Stomach (tissue), 9 donors: Measurements from ENCODE around the gene PDLIM3. TPM values are rescaled to one million over a fixed set of nuclear protein-coding genes. Genes with fewer than 3 reads are reported as not detected.

Experiments used
- DNase-seq, 2 donors: peaks; one replicate each; pipeline versions ENCODE4 v3.0.0 to v3.0.0-alpha.2; 2013 to 2019
- H3K27ac ChIP-seq, 5 donors: fragments of 200-600 bp in 4 of 5; sonication (generic) in 4 of 5; one replicate each; pipeline ENCODE4 v1.5.1; 2013 to 2019; ENCODE audit warnings: mild to moderate bottlenecking in 1 of 5, moderate library complexity in 1 of 5
- H3K27me3 ChIP-seq, 3 donors: fragments of 200-600 bp; sonication (generic); one replicate each; pipeline ENCODE4 v1.5.1; 2017 to 2019; ENCODE audit warnings: mixed run types in 1 of 3
- H3K36me3 ChIP-seq, 4 donors: fragments of 200-600 bp; sonication (generic); 1 replicate in 3 of 4; 2 replicates in 1 of 4; pipeline ENCODE4 v1.5.1; 2016 to 2019
- H3K4me1 ChIP-seq, 4 donors: fragments of 200-600 bp; sonication (generic); one replicate each; pipeline ENCODE4 v1.5.1; 2016 to 2019
- H3K4me3 ChIP-seq, 4 donors: fragments of 200-600 bp; sonication (generic) in 3 of 4; one replicate each; pipeline ENCODE4 v1.5.1; 2016 to 2019; ENCODE audit warnings: mild to moderate bottlenecking in 1 of 4
- H3K9me3 ChIP-seq, 4 donors: fragments of 200-600 bp; sonication (generic); one replicate each; pipeline ENCODE4 v1.5.1; 2016 to 2019
- CTCF ChIP-seq, 7 experiments: fragments of 450-650 bp in 4 of 7; fragments of 200-600 bp in 3 of 7; sonication (generic) in 3 of 7; IDR thresholded peaks; one replicate each; pipeline ENCODE4 v1.5.1; 2016 to 2019; ENCODE audit warnings: antibody characterized with exemption in 7 of 7, control low read depth in 2 of 7, mild to moderate bottlenecking in 1 of 7
- EP300 ChIP-seq: sonication (generic); formaldehyde crosslinking; IDR thresholded peaks from one replicate; pipeline ENCODE4 v1.6.1; 2017; ENCODE audit warnings: antibody characterized with exemption
- POLR2A ChIP-seq, 4 donors: fragments of 450-650 bp; IDR thresholded peaks; one replicate each; pipeline ENCODE4 v1.6.1; 2016; ENCODE audit warnings: antibody characterized with exemption in 4 of 4, control low read depth in 2 of 4, mild to moderate bottlenecking in 1 of 4, moderate library complexity in 1 of 4
- POLR2AphosphoS5 ChIP-seq, 3 donors: sonication (generic); formaldehyde crosslinking; IDR thresholded peaks; one replicate each; pipeline ENCODE4 v1.6.1; 2016; ENCODE audit warnings: antibody characterized with exemption in 3 of 3
- WGBS, 5 donors: extraction: QIAGEN DNeasy Blood & Tissue Kit in 3 of 5; methylation state at CpG; one replicate each; pipeline versions ENCODE4 v1.1.5 to v1.1.7; 2013 to 2018; 5-methylcytosine and 5-hydroxymethylcytosine counted together
- intact Hi-C: fragments of 100-400 bp; cut with DNase I; formaldehyde crosslinking; loops from one replicate; pipeline ENCODE4 v1.15.1; 2023; ENCODE audit warnings: low total_unique reads
- polyA plus RNA-seq, 3 donors: library from polyadenylated mRNA; stranded (reverse); fragments of 200-250 nt; gene quantifications; one replicate each; pipeline ENCODE4 v1.2.3, GENCODE V29; 2013
- total RNA-seq, 5 donors: library from RNA; depleted of rRNA; stranded (reverse); fragments of >200 nt; gene quantifications; one replicate each; pipeline versions ENCODE4 v1.1.0 to v1.2.3, GENCODE V29; 2014 to 2016
- donor health status: healthy with polysubstance abuse.
- donor health status: Bipolar disorder and iron deficiency.
- donor health status: healthy.

PDLIM3 gene
- total and polyA plus RNA-seq, 8 donors = 73.9 to 755 (median 108) TPM

GRCh38 chr4:185467101-185467500, 68.2 kb downstream of the PDLIM3 start:
- Histone ChIP-seq H3K4me1 (peaks cover 0 to 32% (median 18%) of the 10 kb centered on the region in 4 donors), H3K4me3 (no peak overlapping the region), H3K27me3 (no peaks in the 10 kb centered on the region), H3K9me3 (no peaks in the 10 kb centered on the region), H3K36me3 (no peaks in the 10 kb centered on the region), H3K27ac (no peak overlapping the region)
- WGBS, 5 donors = 57 to 84% (median 71%) methylated on average over 4 of the region's 4 CpGs
- DNase-seq = no peak
- TF ChIP-seq EP300 = no peak
- TF ChIP-seq CTCF (IDR thresholded peaks at IDR 0.05) = no peak
- no peak for TF ChIP-seq POLR2AphosphoS5 (IDR thresholded peaks at IDR 0.05)
- no peak for TF ChIP-seq POLR2A (IDR thresholded peaks at IDR 0.05)
- intact Hi-C loops = no loop called here

DNA sequence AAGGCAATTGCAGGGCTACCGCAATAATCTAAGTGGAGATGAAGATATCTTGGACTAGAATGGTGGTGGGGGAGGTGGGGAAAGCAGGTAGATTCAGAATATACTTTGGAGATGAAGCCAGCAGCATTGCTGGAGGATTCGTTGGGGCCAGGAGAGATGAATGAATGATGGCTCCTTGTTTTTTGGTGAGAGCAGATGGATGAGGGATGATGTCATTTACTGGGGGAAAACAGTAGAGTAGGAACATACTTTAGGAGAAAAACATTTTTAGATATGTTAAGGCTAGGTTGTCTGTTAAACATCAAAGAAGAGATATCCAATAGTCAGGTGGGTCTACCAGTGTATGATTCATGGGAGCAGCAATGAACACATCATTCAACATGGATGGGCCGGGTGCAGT, 69.6 kb downstream of the PDLIM3 start:
- no peak for DNase-seq
- no peak overlapping the region for H3K27ac ChIP-seq
- TF ChIP-seq POLR2AphosphoS5 (IDR thresholded peaks at IDR 0.05) (no peak), POLR2A (IDR thresholded peaks at IDR 0.05) (no peak), EP300 (no peak), CTCF (IDR thresholded peaks at IDR 0.05) (no peak)
- no peaks in the 10 kb centered on the region for H3K27me3 ChIP-seq
- peaks cover 0 to 26% (median 11%) of the 10 kb centered on the region in 4 donors for H3K4me1 ChIP-seq
- no peak overlapping the region for H3K4me3 ChIP-seq
- no peaks in the 10 kb centered on the region for H3K36me3 ChIP-seq
- intact Hi-C loops = no loop called here
- H3K9me3 ChIP-seq = no peaks in the 10 kb centered on the region
- 61 to 78% (median 74%) methylated on average over 3 of the region's 3 CpGs for WGBS, 5 donors

DNA sequence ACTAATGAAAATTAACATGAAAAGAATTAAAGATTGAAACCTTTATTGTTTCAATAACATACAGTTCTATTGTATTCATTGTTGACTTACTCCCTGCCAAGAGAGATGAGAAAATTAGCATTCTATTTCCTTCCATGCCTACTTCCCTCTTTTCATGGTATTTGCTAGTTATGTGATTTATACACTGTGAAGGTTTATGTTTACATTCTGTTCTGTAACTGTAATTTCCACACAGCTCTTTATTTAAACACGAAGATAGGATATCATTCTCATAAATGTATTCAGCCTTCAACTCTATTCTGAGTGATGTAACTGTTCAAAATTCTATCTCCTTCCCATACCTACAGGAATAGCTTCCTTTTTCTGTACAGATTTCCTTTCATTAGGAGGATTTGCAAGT, 70.4 kb downstream of the PDLIM3 start:
- Histone ChIP-seq H3K4me1 (peaks cover 0 to 18% (median 7%) of the 10 kb centered on the region in 4 donors), H3K9me3 (no peaks in the 10 kb centered on the region), H3K27ac (no peak overlapping the region), H3K4me3 (no peak overlapping the region), H3K36me3 (peaks cover 0 to 2% (median 0%) of the 10 kb centered on the region in 4 donors), H3K27me3 (no peaks in the 10 kb centered on the region)
- no peak for DNase-seq
- intact Hi-C loops = no loop called here
- TF ChIP-seq POLR2A (IDR thresholded peaks at IDR 0.05) (no peak), POLR2AphosphoS5 (IDR thresholded peaks at IDR 0.05) (no peak), EP300 (no peak), CTCF (IDR thresholded peaks at IDR 0.05) (no peak)
- WGBS, 5 donors = 2 to 10% (median 4%) methylated on average over 1 of the region's 1 CpG

DNA sequence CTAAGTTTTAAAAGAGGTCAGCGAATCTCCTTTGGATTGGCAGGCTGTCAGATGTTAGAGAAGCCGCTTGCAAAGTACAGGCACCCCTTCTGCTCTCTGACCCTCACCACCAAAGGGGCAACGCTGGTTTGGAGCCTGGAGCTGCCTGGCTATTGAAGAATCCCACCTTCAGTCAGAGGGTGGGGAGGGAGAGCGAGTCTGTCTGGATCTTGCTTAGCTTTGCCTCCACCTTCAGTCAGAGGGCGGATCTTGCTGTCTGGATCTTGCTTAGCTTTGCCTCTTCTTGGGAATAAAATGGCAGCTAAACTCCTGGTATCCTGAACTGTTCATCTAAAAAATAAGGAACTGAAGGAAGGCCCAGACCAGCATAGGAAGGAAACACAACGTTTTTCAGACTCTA, 71.1 kb downstream of the PDLIM3 start:
- H3K27me3 ChIP-seq = no peaks in the 10 kb centered on the region
- TF ChIP-seq POLR2AphosphoS5 (IDR thresholded peaks at IDR 0.05) (no peak), POLR2A (IDR thresholded peaks at IDR 0.05) (no peak), CTCF (IDR thresholded peaks at IDR 0.05) (no peak), EP300 (no peak)
- no peak overlapping the region for H3K27ac ChIP-seq
- WGBS, 5 donors = 46 to 71% (median 54%) methylated on average over 6 of the region's 6 CpGs
- no peaks in the 10 kb centered on the region for H3K9me3 ChIP-seq
- H3K4me3 ChIP-seq = no peak overlapping the region
- no peak for DNase-seq
- peaks cover 0 to 11% (median 5%) of the 10 kb centered on the region in 4 donors for H3K4me1 ChIP-seq
- intact Hi-C loops = no loop called here
- peaks cover 0 to 4% (median 0%) of the 10 kb centered on the region in 4 donors for H3K36me3 ChIP-seq
